ENCODE measurements around the gene AHI1. TPM values are rescaled to one million over a fixed set of nuclear protein-coding genes. Genes with fewer than 3 reads are reported as not detected.

The AHI1 gene
- total and polyA plus RNA-seq, 9 donors = 7.1 to 56.2 (median 26.7) TPM

- no peaks in the 10 kb centered on the region for H3K36me3 ChIP-seq
- intact Hi-C loops (cut with DNase I) = no loop called here
- no peaks in the 10 kb centered on the region for H3K27me3 ChIP-seq
- 86 to 97% (median 91%) methylated on average over 1 of the region's 1 CpG for WGBS, 3 donors
- no peak for TF ChIP-seq POLR2A (IDR thresholded peaks at IDR 0.05)
- TF ChIP-seq EP300 (IDR thresholded peaks at IDR 0.05) = no peak
- no peak for TF ChIP-seq CTCF (IDR thresholded peaks at IDR 0.05)
- H3K9me3 ChIP-seq = no peaks in the 10 kb centered on the region
- H3K4me3 ChIP-seq = no peak overlapping the region
- no peak for DNase-seq
- H3K4me1 ChIP-seq (ENCODE audit: insufficient read depth) = no peaks in the 10 kb centered on the region
- no peak overlapping the region for H3K27ac ChIP-seq
Observed at GRCh38 chr6:135295085-135295484, 202.5 kb downstream of the AHI1 start.

- no peak overlapping the region for H3K4me3 ChIP-seq
Observed at GRCh38 chr6:135291288-135292076, 206.1 kb downstream of the AHI1 start.

DNA sequence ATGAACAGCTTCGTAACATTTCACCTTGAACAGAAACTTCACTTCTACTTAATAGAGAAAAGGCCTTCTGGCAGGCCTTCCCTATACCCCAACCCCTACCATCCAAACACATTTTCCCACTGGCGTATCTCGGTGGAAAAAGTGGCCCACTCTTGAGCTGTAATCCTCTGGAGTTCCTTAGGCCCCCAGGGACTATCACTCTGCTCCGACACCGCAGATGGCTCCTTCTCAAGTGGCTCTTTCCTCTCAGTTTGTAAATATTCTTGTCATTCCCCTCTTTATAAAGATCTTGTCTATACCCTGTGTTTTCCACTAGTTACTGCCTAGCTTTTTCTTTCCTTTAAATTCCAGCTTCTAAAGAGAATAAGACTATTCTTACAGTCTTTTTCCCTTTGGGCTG lies 207.7 kb downstream of the AHI1 start:
- WGBS, 3 donors = 92 to 93% (median 92%) methylated on average over 5 of the region's 5 CpGs
- no peak overlapping the region for H3K4me3 ChIP-seq
- intact Hi-C loops (cut with DNase I) = no loop called here
- H3K27me3 ChIP-seq = no peaks in the 10 kb centered on the region
- no peak for DNase-seq
- no peaks in the 10 kb centered on the region for H3K4me1 ChIP-seq (ENCODE audit: insufficient read depth)
- no peak for TF ChIP-seq EP300 (IDR thresholded peaks at IDR 0.05)
- no peak for TF ChIP-seq POLR2A (IDR thresholded peaks at IDR 0.05)
- no peak for TF ChIP-seq CTCF (IDR thresholded peaks at IDR 0.05)
- no peaks in the 10 kb centered on the region for H3K9me3 ChIP-seq
- no peak overlapping the region for H3K27ac ChIP-seq
- no peaks in the 10 kb centered on the region for H3K36me3 ChIP-seq

More at GRCh38 chr6:135291288-135292076, 206.1 kb downstream of the AHI1 start:
- 80 to 86% (median 83%) methylated on average over 3 of the region's 3 CpGs for WGBS, 3 donors
- Histone ChIP-seq H3K27ac (no peak overlapping the region), H3K9me3 (no peaks in the 10 kb centered on the region), H3K27me3 (no peaks in the 10 kb centered on the region), H3K4me1 (ENCODE audit: insufficient read depth) (no peaks in the 10 kb centered on the region), H3K36me3 (no peaks in the 10 kb centered on the region)
- no peak for DNase-seq
- TF ChIP-seq EP300 (IDR thresholded peaks at IDR 0.05) = no peak
- no peak for TF ChIP-seq POLR2A (IDR thresholded peaks at IDR 0.05)
- no peak for TF ChIP-seq CTCF (IDR thresholded peaks at IDR 0.05)
- intact Hi-C loops (cut with DNase I) = no loop called here

DNA sequence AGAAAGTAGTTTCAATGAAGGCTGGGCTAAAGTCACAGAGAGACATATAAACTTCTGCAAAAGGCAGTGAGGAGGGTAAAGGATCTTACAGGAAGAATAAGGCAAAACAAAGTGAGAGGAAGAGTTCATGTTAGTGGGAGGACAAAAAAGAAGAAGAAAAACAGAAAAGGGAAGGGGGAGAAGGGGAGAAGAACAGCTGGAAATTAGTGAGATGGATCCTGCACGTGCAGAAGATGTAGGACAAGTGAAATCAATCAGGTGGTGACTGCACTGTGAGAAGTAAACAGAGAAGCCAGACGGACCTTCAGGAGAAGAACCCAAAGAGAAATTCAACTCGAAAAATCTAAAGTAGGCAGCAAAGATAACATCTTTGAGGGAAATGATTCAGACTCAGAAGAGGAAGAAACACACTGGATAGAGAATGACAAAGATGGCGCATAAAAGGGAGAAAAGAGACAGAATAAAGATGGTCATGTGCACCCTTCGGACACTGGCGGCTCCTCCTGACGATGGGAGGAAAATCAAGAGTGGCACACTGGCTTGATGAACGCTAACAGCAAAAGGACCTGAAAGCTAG lies 210.5 kb downstream of the AHI1 start:
- intact Hi-C loops (cut with DNase I) = no loop called here
- Histone ChIP-seq H3K4me1 (ENCODE audit: insufficient read depth) (no peaks in the 10 kb centered on the region), H3K4me3 (no peak overlapping the region), H3K27ac (no peak overlapping the region), H3K9me3 (no peaks in the 10 kb centered on the region), H3K36me3 (no peaks in the 10 kb centered on the region), H3K27me3 (no peaks in the 10 kb centered on the region)
- no peak for TF ChIP-seq POLR2A (IDR thresholded peaks at IDR 0.05)
- TF ChIP-seq CTCF (IDR thresholded peaks at IDR 0.05) = no peak
- TF ChIP-seq EP300 (IDR thresholded peaks at IDR 0.05) = no peak
- WGBS, 3 donors = 84 to 89% (median 85%) methylated on average over 8 of the region's 8 CpGs
- DNase-seq = no peak

Measured in ovary (tissue), 9 donors.